Esophagus muscularis mucosa (tissue), 2 donors: ENCODE results near the gene LHFPL6.

Source experiments
- EP300 ChIP-seq: sonication (generic); formaldehyde crosslinking; IDR thresholded peaks from one replicate; pipeline ENCODE4 v1.6.1; 2017; ENCODE audit warnings: antibody characterized with exemption
- POLR2A ChIP-seq: fragments of 450-650 bp; IDR thresholded peaks from one replicate; pipeline ENCODE4 v1.6.1; 2017; ENCODE audit warnings: antibody characterized with exemption, moderate library complexity, mild to moderate bottlenecking, low read depth

DNA sequence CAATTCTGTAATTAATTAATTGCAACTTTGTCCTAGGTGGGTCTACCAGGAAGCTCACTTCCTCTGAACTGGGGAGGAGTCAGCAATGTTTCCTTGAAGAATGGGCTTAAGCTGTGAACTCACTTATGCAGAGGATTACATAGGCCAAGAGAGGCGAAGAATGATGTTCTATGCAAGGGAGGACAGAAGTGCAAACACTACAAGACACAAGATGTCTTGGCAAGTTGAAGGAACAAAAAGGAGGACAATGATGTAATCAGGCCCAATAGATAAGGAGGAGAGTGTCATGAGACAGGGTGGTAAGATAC lies 275.9 kb downstream of the LHFPL6 start:
- no peak for TF ChIP-seq POLR2A
- TF ChIP-seq EP300, result no peak
